Stomach (tissue), 4 donors: ENCODE measurements around the gene MRPL23.

Experiments
- POLR2A ChIP-seq, 4 donors: fragments of 450-650 bp; IDR thresholded peaks; one replicate each; pipeline ENCODE4 v1.6.1; 2016; ENCODE audit warnings: antibody characterized with exemption in 4 of 4, control low read depth in 2 of 4, mild to moderate bottlenecking in 1 of 4, moderate library complexity in 1 of 4
- TF ChIP-seq, protein P1 (sequence below), 7 experiments: fragments of 450-650 bp in 4 of 7; fragments of 200-600 bp in 3 of 7; sonication (generic) in 3 of 7; IDR thresholded peaks; one replicate each; pipeline ENCODE4 v1.5.1; 2016 to 2019; ENCODE audit warnings: antibody characterized with exemption in 7 of 7, control low read depth in 2 of 7, mild to moderate bottlenecking in 1 of 7

DNA sequence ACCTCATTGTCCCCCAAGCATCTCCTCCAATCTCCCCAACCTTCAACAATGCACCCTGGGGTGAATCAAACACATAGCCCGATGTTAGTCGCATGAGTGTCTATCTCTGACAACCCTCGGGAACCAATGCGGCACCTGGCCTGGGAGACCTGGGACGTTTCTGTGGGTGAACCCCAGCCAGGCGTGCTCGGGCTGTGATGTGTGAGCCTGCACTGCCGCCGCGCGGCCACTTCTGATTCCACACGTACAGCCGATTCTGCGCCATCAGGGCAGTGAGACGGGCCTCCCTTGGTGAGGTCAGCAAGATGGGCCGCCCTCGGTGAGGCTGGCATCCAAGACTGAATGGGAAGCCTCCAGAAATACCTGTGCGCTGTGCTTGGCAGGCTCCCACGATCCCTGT is 55.7 kb downstream of the MRPL23 start:
- TF ChIP-seq, protein P1, sequence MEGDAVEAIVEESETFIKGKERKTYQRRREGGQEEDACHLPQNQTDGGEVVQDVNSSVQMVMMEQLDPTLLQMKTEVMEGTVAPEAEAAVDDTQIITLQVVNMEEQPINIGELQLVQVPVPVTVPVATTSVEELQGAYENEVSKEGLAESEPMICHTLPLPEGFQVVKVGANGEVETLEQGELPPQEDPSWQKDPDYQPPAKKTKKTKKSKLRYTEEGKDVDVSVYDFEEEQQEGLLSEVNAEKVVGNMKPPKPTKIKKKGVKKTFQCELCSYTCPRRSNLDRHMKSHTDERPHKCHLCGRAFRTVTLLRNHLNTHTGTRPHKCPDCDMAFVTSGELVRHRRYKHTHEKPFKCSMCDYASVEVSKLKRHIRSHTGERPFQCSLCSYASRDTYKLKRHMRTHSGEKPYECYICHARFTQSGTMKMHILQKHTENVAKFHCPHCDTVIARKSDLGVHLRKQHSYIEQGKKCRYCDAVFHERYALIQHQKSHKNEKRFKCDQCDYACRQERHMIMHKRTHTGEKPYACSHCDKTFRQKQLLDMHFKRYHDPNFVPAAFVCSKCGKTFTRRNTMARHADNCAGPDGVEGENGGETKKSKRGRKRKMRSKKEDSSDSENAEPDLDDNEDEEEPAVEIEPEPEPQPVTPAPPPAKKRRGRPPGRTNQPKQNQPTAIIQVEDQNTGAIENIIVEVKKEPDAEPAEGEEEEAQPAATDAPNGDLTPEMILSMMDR (IDR thresholded peaks at IDR 0.05): no peak
- no peak for TF ChIP-seq POLR2A (IDR thresholded peaks at IDR 0.05)
